GM23248 (cell line): ENCODE data around the gene SCAF11. TPM values are rescaled to one million over a fixed set of nuclear protein-coding genes. Genes with fewer than 3 reads are reported as not detected.
"Not testable (repeated sequence)": the region's sequence is repeated elsewhere in the genome, so short reads cannot be mapped to it uniquely, and the experiment has no call there.

Source experiments
- DNase-seq: peaks from one replicate; pipeline ENCODE4 v3.0.0-alpha.2; 2015
- H2AFZ ChIP-seq: fragments of 200-600 bp; sonication (generic); 2 replicates; pipeline ENCODE4 v1.6.1; 2016; ENCODE audit warnings: antibody characterized with exemption
- H3F3A ChIP-seq: fragments of 200-600 bp; sonication (generic); 2 replicates; pipeline ENCODE4 v1.6.1; 2016; ENCODE audit warnings: mild to moderate bottlenecking, antibody characterized with exemption, mixed run types; ENCODE audit not compliant: insufficient read depth
- H3K27ac ChIP-seq: fragments of 200-600 bp; sonication (generic); 2 replicates; pipeline ENCODE4 v1.5.1; 2016; ENCODE audit warnings: mild to moderate bottlenecking
- H3K27me3 ChIP-seq: fragments of 200-600 bp; sonication (generic); replicated peaks from 2 replicates; pipeline ENCODE4 v1.6.1; 2016; ENCODE audit warnings: mild to moderate bottlenecking; ENCODE audit not compliant: insufficient read depth
- H3K36me3 ChIP-seq: fragments of 200-600 bp; sonication (generic); 2 replicates; pipeline ENCODE4 v1.6.1; 2016; ENCODE audit warnings: low read depth, mild to moderate bottlenecking
- H3K4me1 ChIP-seq: fragments of 200-600 bp; sonication (generic); 2 replicates; pipeline ENCODE4 v1.6.1; 2016; ENCODE audit warnings: mild to moderate bottlenecking; ENCODE audit not compliant: insufficient read depth
- H3K4me2 ChIP-seq: fragments of 200-600 bp; sonication (generic); one replicate; pipeline ENCODE4 v1.6.1; 2016; ENCODE audit warnings: mild to moderate bottlenecking; ENCODE audit not compliant: unreplicated experiment
- H3K4me3 ChIP-seq: fragments of 200-600 bp; sonication (generic); 2 replicates; pipeline ENCODE4 v1.5.1; 2016; ENCODE audit warnings: mild to moderate bottlenecking
- H3K79me2 ChIP-seq: fragments of 200-600 bp; sonication (generic); 2 replicates; pipeline ENCODE4 v1.6.1; 2016; ENCODE audit warnings: mild to moderate bottlenecking; ENCODE audit not compliant: insufficient read depth
- H3K9ac ChIP-seq: fragments of 200-600 bp; sonication (generic); 2 replicates; pipeline ENCODE4 v1.6.1; 2016; ENCODE audit warnings: mild to moderate bottlenecking
- H3K9me2 ChIP-seq: fragments of 200-600 bp; sonication (generic); 2 replicates; pipeline ENCODE4 v1.6.1; 2016; ENCODE audit warnings: mixed run types, mild to moderate bottlenecking, moderate library complexity; ENCODE audit not compliant: insufficient read depth
- H3K9me3 ChIP-seq: fragments of 200-600 bp; sonication (generic); one replicate; pipeline ENCODE4 v1.6.1; 2017; ENCODE audit warnings: low read depth
- H4K20me1 ChIP-seq: fragments of 200-600 bp; sonication (generic); 2 replicates; pipeline ENCODE4 v1.6.0; 2016; ENCODE audit not compliant: insufficient read depth
- EZH2 ChIP-seq: fragments of 200-600 bp; sonication (generic); IDR thresholded peaks from 2 replicates; pipeline ENCODE4 v1.6.1; 2018; ENCODE audit warnings: antibody characterized with exemption, mild to moderate bottlenecking; ENCODE audit not compliant: insufficient read depth, poor library complexity, severe bottlenecking
- EZH2phosphoT487 ChIP-seq: fragments of 200-600 bp; sonication (generic); IDR thresholded peaks from 2 replicates; pipeline ENCODE4 v1.6.1; 2018; ENCODE audit warnings: antibody characterized with exemption, moderate library complexity, mild to moderate bottlenecking, low read depth; ENCODE audit not compliant: insufficient read depth
- WGBS, 2 experiments: methylation state at CpG; one replicate each; pipeline ENCODE4 v1.1.6; 2015 to 2017; ENCODE audit warnings: low lambda C conversion rate in 2 of 2, low coverage in 1 of 2; ENCODE audit errors: missing lambda C conversion rate in 2 of 2; 5-methylcytosine and 5-hydroxymethylcytosine counted together
- in situ Hi-C: fragments of 300-500 bp; cut with MboI; formaldehyde crosslinking; loops from 2 replicates; pipeline ENCODE4 v1.15.0; 2020
- polyA plus RNA-seq: library from polyadenylated mRNA; unstranded; fragments of >200 nt; fragmentation: Nextera tagmentation; extraction: Ambion mirVana; gene quantifications from 2 replicates; pipeline ENCODE4 v1.2.1, GENCODE V29; 2016
- total RNA-seq: library from RNA; depleted of rRNA; stranded (reverse); fragments of >200 nt; shearing (Covaris generic); gene quantifications from 2 replicates; pipeline ENCODE4 v1.2.3, GENCODE V29; 2014; rRNA removed

SCAF11 gene
- 68.0 and 70.5 TPM in 2 replicates for total RNA-seq
- polyA plus RNA-seq, result 82.2 and 88.1 TPM in 2 replicates

- Histone ChIP-seq H3K9ac (peak within 1 kb of the TSS; percentile 99), H3K27ac (peak within 1 kb of the TSS; percentile 99), H3K4me2 (peak within 1 kb of the TSS; percentile 95), H3K79me2 (peaks cover 46% of the 10 kb centered on the region), H3K9me3 (no peaks in the 10 kb centered on the region), H3K4me3 (peak within 1 kb of the TSS; percentile 81), H2AFZ (peak within 1 kb of the TSS; percentile 91), H3K36me3 (no peaks in the 10 kb centered on the region), H4K20me1 (peaks cover 7% of the 10 kb centered on the region; the same call in 1 of the 2 replicates), H3K27me3 (no peaks in the 10 kb centered on the region), H3K4me1 (peaks cover 25% of the 10 kb centered on the region), H3K9me2 (no peaks in the 10 kb centered on the region), H3F3A (peaks cover 40% of the 10 kb centered on the region)
- DNase-seq, result peak; percentile 99
- in situ Hi-C loops, result no loop called here
- TF ChIP-seq EZH2phosphoT487 (no peak), EZH2 (no peak)
- WGBS, 2 experiments, result 0 to 1% methylated on average over 43 to 54 of the region's 54 CpGs
These were observed at the start of gene SCAF11 for GRCh38 chr12:45990468-45991283. TSS of gene SCAF11 (minus strand) at chr12:45990574. CDS start at chr12:45964167, 26,407 bp downstream.

- H3K36me3 ChIP-seq, H3K9me3 ChIP-seq, H4K20me1 ChIP-seq, H3K4me2 ChIP-seq, H3K4me1 ChIP-seq, DNase-seq, H2AFZ ChIP-seq, H3K27ac ChIP-seq, in situ Hi-C loops, H3K9ac ChIP-seq, H3F3A ChIP-seq, H3K4me3 ChIP-seq, H3K27me3 ChIP-seq, H3K79me2 ChIP-seq, H3K9me2 ChIP-seq: not testable (repeated sequence)
- 20 to 23% methylated on average over 4 of the region's 4 CpGs for WGBS, 2 experiments
These were observed 46.7 kb upstream of the SCAF11 start for GRCh38 chr12:46037066-46037465.

GRCh38 chr12:46027172-46027571 lies 36.8 kb upstream of the SCAF11 start:
- H3K9ac ChIP-seq, result no peak overlapping the region
- no peak overlapping the region for H3K27ac ChIP-seq
- H3K79me2 ChIP-seq, result no peaks in the 10 kb centered on the region
- no peaks in the 10 kb centered on the region for H3K4me1 ChIP-seq
- no peak overlapping the region for H3K4me3 ChIP-seq
- no peak overlapping the region for H3K4me2 ChIP-seq
- no peak for TF ChIP-seq EZH2phosphoT487
- DNase-seq, result no peak
- H3K27me3 ChIP-seq, result 0 out of 2 replicates have a peak, but pooled peaks cover 3% of the 10 kb centered on the region
- H3K36me3 ChIP-seq, result no peaks in the 10 kb centered on the region
- no peaks in the 10 kb centered on the region for H3F3A ChIP-seq
- H3K9me2 ChIP-seq, result no peaks in the 10 kb centered on the region
- no peaks in the 10 kb centered on the region for H3K9me3 ChIP-seq
- no peak overlapping the region for H2AFZ ChIP-seq
- H4K20me1 ChIP-seq, result no peaks in the 10 kb centered on the region
- in situ Hi-C loops, result no loop called here

- no peaks in the 10 kb centered on the region for H3K9me3 ChIP-seq
- H3K36me3 ChIP-seq, result no peaks in the 10 kb centered on the region
- no peaks in the 10 kb centered on the region for H3K9me2 ChIP-seq
- 36 to 40% methylated on average over 2 of the region's 2 CpGs for WGBS, 2 experiments
- H3K4me3 ChIP-seq, result no peak overlapping the region
- no peak overlapping the region for H3K27ac ChIP-seq
- H3K9ac ChIP-seq, result no peak overlapping the region
- H3K79me2 ChIP-seq, result no peaks in the 10 kb centered on the region
- no peaks in the 10 kb centered on the region for H3K4me1 ChIP-seq
- H2AFZ ChIP-seq, result no peak overlapping the region
- no peaks in the 10 kb centered on the region for H3F3A ChIP-seq
- peaks cover 6% of the 10 kb centered on the region; the same call in 1 of the 2 replicates for H3K27me3 ChIP-seq
- no peak for DNase-seq
- in situ Hi-C loops, result no loop called here
- no peak overlapping the region for H3K4me2 ChIP-seq
- TF ChIP-seq EZH2, result no peak
- no peak for TF ChIP-seq EZH2phosphoT487
- no peaks in the 10 kb centered on the region for H4K20me1 ChIP-seq
These were observed 33.7 kb upstream of the SCAF11 start for GRCh38 chr12:46024099-46024498.

DNA sequence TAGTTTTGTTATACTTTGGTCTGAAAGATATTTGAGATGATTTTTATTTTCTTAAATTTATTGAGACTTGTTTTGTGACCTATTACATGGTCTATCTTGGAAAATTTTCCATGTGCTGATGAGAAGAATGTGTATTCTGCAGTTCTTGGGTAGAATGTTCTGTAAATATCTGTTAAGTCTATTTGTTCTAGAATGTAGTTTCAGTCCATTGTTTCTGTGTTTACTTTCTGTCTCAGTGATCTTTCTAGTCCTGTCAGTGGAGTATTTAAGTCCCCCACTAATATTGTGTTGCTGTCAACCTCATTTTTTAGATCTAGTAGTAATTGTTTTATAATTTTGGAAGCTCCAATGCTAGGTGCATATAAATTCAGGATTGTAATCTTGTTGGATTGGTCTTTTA lies 30.4 kb upstream of the SCAF11 start:
- H3K4me3 ChIP-seq, result no peak overlapping the region
- no peak overlapping the region for H3K27ac ChIP-seq
- no peaks in the 10 kb centered on the region for H3K36me3 ChIP-seq
- no peak for TF ChIP-seq EZH2phosphoT487
- no peak for TF ChIP-seq EZH2
- no peak overlapping the region for H2AFZ ChIP-seq
- no peak overlapping the region for H3K4me2 ChIP-seq
- no peaks in the 10 kb centered on the region for H3K4me1 ChIP-seq
- no peaks in the 10 kb centered on the region for H4K20me1 ChIP-seq
- no peaks in the 10 kb centered on the region for H3K9me2 ChIP-seq
- in situ Hi-C loops, result no loop called here
- no peaks in the 10 kb centered on the region for H3K9me3 ChIP-seq
- DNase-seq, result no peak
- H3K79me2 ChIP-seq, result no peaks in the 10 kb centered on the region
- no peaks in the 10 kb centered on the region for H3F3A ChIP-seq
- H3K9ac ChIP-seq, result no peak overlapping the region
- H3K27me3 ChIP-seq, result peaks cover 6% of the 10 kb centered on the region; the same call in 1 of the 2 replicates

DNA sequence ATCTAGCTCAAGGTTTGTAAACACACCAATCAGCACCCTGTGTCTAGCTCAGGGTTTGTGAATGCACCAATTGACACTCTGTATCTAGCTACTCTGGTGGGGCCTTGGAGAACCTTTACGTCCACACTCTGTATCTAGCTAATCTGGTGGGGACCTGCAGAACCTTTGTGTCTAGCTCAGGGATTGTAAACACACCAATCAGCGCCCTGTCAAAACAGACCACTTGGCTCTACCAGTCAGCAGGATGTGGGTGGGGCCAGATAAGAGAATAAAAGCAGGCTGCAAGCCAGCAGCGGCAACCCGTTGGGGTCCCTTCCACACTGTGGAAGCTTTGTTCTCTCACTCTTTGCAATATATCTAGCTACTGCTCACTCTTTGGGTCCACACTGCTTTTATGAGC lies 28.3 kb upstream of the SCAF11 start:
- in situ Hi-C loops, H3K9me2 ChIP-seq, H3K9ac ChIP-seq, H3K4me2 ChIP-seq, H2AFZ ChIP-seq, DNase-seq, H3K36me3 ChIP-seq, H3F3A ChIP-seq, H3K27ac ChIP-seq, H3K79me2 ChIP-seq, H3K4me3 ChIP-seq, H3K9me3 ChIP-seq, H4K20me1 ChIP-seq, H3K4me1 ChIP-seq, H3K27me3 ChIP-seq: not testable (repeated sequence)
- WGBS, 2 experiments, result 55 to 57% methylated on average over 4 of the region's 4 CpGs

DNA sequence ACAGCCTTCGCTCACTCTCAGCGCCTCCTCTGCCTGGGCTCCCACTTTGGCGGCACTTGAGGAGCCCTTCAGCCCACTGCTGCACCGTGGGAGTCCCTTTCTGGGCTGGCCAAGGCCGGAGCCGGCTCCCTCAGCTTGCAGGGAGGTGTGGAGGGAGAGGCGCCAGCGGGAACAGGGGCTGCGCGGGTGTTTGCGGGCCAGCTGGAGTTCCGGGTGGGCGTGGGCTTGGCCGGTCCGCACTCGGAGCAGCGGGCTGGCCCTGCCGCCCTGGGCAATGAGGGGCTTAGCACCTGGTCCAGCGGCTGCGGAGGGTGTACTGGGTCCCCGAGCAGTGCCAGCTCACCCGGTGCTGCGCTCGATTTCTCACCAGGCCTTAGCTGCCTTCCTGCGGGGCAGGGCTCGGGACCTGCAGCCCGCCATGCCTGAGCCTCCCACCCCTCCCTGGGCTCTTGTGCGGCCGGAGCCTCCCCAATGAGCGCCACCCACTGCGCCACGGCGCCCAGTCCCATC lies 27.5 kb upstream of the SCAF11 start:
- H3K79me2 ChIP-seq, H3K36me3 ChIP-seq, in situ Hi-C loops, H3K27me3 ChIP-seq, H3K9ac ChIP-seq, H3K9me3 ChIP-seq, H3K9me2 ChIP-seq, H4K20me1 ChIP-seq, H3K4me3 ChIP-seq, DNase-seq, H3K4me2 ChIP-seq, H3K4me1 ChIP-seq, H3K27ac ChIP-seq, H2AFZ ChIP-seq, H3F3A ChIP-seq: not testable (repeated sequence)
- 86 to 88% methylated on average over 21 to 33 of the region's 33 CpGs for WGBS, 2 experiments
